PC-3 (cell line): Measurements from ENCODE around the gene SNRPA.

Experiments used
- CTCF ChIP-seq: fragments of 300-600 bp; sonication (generic); conservative IDR thresholded peaks from 2 replicates; pipeline ENCODE4 v1.5.1; 2017; ENCODE audit warnings: antibody characterized with exemption, low read depth, mild to moderate bottlenecking, low read length
- EZH2 ChIP-seq: fragments of 300-600 bp; sonication (generic); IDR thresholded peaks from one replicate; pipeline ENCODE4 v1.6.1; 2017; ENCODE audit warnings: antibody characterized with exemption, mild to moderate bottlenecking, low read length; ENCODE audit not compliant: unreplicated experiment
- EZH2phosphoT487 ChIP-seq: fragments of 300-600 bp; sonication (generic); IDR thresholded peaks from 2 replicates; pipeline ENCODE4 v1.6.1; 2018; ENCODE audit warnings: mild to moderate bottlenecking, antibody characterized with exemption, low read length, borderline replicate concordance

- TF ChIP-seq CTCF = no peak
- no peak for TF ChIP-seq EZH2
- no peak for TF ChIP-seq EZH2phosphoT487
Observed at GRCh38 chr19:40739871-40740703, 10.9 kb upstream of the SNRPA start.
